PFSK-1 (cell line): ENCODE measurements around the gene BCL2L1.

Source experiments
- FOXP2 ChIP-seq: optimal IDR thresholded peaks from 2 replicates; pipeline ENCODE3; 2011; ENCODE audit warnings: borderline replicate concordance, control low read depth, inconsistent platforms; ENCODE audit not compliant: insufficient read depth; ENCODE audit errors: extremely low read length, extremely low read depth
- POLR2AphosphoS5 ChIP-seq: IDR thresholded peaks from 2 replicates; pipeline ENCODE4 v1.6.1; 2012; ENCODE audit warnings: low read depth, mild to moderate bottlenecking, control low read depth, low read length, moderate library complexity
- SIN3A ChIP-seq: IDR thresholded peaks from 2 replicates; pipeline ENCODE4 v1.6.1; 2012; ENCODE audit warnings: mild to moderate bottlenecking, low read length, moderate library complexity, borderline replicate concordance; ENCODE audit not compliant: insufficient read depth
- TAF1 ChIP-seq: IDR thresholded peaks from 2 replicates; pipeline ENCODE4 v1.6.1; 2012; ENCODE audit warnings: low read length, control low read depth, borderline replicate concordance; ENCODE audit not compliant: insufficient read depth
- TF ChIP-seq, protein P1 (sequence below), 2 experiments: IDR thresholded peaks; 2 replicates each; pipeline versions ENCODE4 v1.6.1 to v1.8.0; 2011 to 2012; ENCODE audit warnings: low read depth in 2 of 2, low read length in 2 of 2, control low read depth in 1 of 2, inconsistent platforms in 1 of 2, mild to moderate bottlenecking in 1 of 2, moderate library complexity in 1 of 2; ENCODE audit not compliant: insufficient read depth in 1 of 2

Gene BCL2L1

DNA sequence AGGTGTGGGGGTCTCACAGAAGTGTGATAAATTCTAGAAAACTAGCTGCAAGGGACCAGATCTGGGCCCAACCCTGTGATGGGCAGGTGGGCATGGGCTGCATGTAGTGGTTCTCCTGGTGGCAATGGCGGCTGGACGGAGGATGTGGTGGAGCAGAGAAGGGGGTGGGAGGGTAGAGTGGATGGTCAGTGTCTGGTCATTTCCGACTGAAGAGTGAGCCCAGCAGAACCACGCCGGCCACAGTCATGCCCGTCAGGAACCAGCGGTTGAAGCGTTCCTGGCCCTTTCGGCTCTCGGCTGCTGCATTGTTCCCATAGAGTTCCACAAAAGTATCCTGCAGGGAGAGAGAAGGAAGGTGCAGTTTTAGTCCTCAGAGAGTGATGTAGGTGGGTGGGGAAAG is 56.9 kb downstream of the BCL2L1 start:
- TF ChIP-seq, protein P1, sequence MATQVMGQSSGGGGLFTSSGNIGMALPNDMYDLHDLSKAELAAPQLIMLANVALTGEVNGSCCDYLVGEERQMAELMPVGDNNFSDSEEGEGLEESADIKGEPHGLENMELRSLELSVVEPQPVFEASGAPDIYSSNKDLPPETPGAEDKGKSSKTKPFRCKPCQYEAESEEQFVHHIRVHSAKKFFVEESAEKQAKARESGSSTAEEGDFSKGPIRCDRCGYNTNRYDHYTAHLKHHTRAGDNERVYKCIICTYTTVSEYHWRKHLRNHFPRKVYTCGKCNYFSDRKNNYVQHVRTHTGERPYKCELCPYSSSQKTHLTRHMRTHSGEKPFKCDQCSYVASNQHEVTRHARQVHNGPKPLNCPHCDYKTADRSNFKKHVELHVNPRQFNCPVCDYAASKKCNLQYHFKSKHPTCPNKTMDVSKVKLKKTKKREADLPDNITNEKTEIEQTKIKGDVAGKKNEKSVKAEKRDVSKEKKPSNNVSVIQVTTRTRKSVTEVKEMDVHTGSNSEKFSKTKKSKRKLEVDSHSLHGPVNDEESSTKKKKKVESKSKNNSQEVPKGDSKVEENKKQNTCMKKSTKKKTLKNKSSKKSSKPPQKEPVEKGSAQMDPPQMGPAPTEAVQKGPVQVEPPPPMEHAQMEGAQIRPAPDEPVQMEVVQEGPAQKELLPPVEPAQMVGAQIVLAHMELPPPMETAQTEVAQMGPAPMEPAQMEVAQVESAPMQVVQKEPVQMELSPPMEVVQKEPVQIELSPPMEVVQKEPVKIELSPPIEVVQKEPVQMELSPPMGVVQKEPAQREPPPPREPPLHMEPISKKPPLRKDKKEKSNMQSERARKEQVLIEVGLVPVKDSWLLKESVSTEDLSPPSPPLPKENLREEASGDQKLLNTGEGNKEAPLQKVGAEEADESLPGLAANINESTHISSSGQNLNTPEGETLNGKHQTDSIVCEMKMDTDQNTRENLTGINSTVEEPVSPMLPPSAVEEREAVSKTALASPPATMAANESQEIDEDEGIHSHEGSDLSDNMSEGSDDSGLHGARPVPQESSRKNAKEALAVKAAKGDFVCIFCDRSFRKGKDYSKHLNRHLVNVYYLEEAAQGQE (IDR thresholded peaks at IDR 0.05; ENCODE audit: insufficient read depth in 1 of 2, low read depth in 2 of 2, low read length in 2 of 2), result no peak
- TF ChIP-seq POLR2AphosphoS5, result no peak
- no peak for TF ChIP-seq TAF1
- TF ChIP-seq SIN3A, result no peak
- no peak for TF ChIP-seq FOXP2

DNA sequence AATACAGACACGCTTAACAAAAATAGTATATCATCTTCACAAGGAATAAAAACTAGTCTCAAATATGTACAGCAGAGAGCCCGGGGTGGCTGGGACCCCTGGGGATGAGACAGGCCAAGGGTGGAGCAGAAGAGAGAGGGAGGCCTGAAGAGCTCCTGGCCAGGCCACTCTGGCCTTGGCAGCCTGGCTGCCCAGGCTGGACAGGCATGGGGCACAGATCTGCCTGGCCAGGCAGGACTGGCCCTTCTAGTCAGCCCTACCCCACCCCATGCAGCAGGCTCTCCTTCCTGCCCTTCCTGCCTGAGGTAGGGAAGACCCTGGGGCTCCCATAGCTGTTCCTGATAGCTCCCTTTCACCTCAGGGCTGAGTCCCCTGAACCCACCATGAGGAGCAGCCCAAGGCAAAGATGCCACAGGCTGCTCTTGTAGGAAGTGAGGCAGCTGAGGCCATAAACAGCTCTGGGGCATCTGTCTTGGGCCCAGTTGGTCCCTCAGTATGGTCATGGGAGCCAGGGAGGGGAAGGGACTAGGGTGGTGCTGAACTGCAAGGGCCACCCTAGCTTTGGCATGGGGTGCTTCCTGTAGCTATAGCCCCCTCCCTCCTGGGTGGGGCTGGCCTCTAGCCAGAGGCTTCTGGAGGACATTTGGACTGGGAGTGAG is 57.8 kb downstream of the BCL2L1 start:
- TF ChIP-seq SIN3A (no peak), POLR2AphosphoS5 (no peak)

DNA sequence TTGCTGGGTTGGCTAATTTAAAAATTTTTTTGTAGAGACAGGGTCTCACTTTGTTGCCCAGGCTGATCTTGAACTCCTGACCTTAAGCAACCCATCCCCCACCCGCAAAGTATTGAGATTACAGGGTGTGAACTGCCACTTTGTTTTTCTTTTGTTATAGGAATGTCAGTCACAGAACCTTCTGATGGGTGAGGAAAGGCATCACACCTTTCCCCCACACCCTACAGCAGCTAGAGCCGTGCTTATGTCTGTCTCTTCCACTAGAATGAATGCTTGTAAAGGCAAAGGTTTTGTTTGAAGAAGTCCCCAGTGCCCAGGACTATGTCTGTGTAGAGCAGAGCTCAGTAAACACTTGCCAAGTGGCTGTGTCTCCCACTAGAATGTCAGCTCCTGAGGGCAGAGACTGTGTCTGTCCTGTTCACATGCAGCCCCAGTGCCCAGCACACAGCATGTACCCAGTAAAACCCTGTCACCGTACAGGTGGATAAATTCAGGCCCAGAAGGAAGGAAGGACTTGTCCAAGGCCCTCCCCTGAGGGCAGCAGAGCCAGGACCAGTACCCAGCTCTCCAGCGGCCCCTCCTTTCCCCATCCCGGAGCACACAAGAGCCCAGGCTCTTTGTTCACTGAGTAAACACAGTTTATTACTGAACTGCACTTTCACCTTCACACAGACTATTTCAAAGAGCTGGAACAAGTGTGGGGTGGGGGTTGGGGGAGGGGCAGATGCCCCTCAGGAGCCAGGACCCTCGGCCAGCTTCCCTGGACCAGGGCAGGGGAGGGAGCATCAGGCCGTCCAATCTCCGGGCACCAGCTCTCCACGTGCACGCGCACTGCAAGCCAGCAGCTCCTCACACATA is 58.6 kb downstream of the BCL2L1 start:
- TF ChIP-seq, protein P1 (IDR thresholded peaks at IDR 0.05; ENCODE audit: insufficient read depth in 1 of 2, low read depth in 2 of 2, low read length in 2 of 2), result no peak

DNA sequence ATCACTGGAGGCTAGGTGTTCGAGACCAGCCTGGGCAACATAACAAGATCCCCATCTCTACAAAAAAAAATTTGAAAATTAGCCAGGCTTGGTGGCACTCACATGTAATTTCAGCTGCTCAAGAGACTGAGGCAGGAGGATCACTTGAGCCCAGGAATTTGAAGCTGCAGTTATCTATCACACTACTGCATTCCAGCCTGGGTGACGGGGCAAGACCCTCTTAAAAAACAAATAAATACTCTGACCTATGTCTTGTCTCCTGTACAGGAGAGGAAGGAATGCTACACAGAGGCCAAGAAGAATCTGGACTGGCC is 59.2 kb downstream of the BCL2L1 start:
- TF ChIP-seq SIN3A (no peak), POLR2AphosphoS5 (no peak), FOXP2 (no peak), TAF1 (no peak)
- TF ChIP-seq, protein P1 (IDR thresholded peaks at IDR 0.05; ENCODE audit: insufficient read depth in 1 of 2, low read depth in 2 of 2, low read length in 2 of 2), result no peak

DNA sequence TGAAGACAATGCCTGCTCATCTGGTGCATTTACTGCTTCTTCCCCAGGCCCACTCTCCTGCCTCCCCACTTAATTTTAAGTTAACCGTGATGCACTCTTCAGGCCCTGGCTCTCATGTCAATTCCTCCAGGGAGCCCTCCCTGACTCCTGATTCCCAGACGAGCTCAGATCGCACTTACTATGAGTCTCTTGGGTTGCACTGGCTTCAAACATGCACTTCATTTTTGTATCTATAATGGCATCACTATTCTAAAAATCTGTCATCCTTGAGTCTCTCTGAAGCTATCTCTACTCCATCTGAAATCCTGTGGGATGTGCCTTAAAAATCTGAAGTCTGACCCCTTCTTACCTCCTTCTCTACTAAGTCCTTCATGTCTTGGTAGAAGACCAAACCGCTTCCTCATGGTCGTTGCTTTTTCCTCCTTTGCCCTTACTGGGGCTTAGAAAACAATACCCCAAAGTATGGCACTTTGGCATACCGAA is 60.3 kb downstream of the BCL2L1 start:
- TF ChIP-seq TAF1 (no peak), SIN3A (no peak), POLR2AphosphoS5 (no peak), FOXP2 (no peak)
- TF ChIP-seq, protein P1 (IDR thresholded peaks at IDR 0.05; ENCODE audit: insufficient read depth in 1 of 2, low read depth in 2 of 2, low read length in 2 of 2), result no peak
